ENCODE results near the gene ENGASE.

- TF ChIP-seq CTCF (IDR thresholded peaks at IDR 0.05) (no peak), EZH2 (IDR thresholded peaks at IDR 0.05) (no peak), EZH2phosphoT487 (IDR thresholded peaks at IDR 0.05) (no peak)
Measured at GRCh38 chr17:79027274-79027924, 47.2 kb upstream of the ENGASE start.

Measured in neural progenitor cell (in vitro differentiated cells).